PFSK-1 (cell line): Measurements from ENCODE around the gene TCF3.

Experiments
- POLR2AphosphoS5 ChIP-seq: IDR thresholded peaks from 2 replicates; pipeline ENCODE4 v1.6.1; 2012; ENCODE audit warnings: low read depth, mild to moderate bottlenecking, control low read depth, low read length, moderate library complexity
- REST ChIP-seq, 2 experiments: IDR thresholded peaks; 2 replicates each; pipeline versions ENCODE4 v1.6.1 to v1.8.0; 2011 to 2012; ENCODE audit warnings: low read depth in 2 of 2, low read length in 2 of 2, control low read depth in 1 of 2, inconsistent platforms in 1 of 2, mild to moderate bottlenecking in 1 of 2, moderate library complexity in 1 of 2; ENCODE audit not compliant: insufficient read depth in 1 of 2
- TAF1 ChIP-seq: IDR thresholded peaks from 2 replicates; pipeline ENCODE4 v1.6.1; 2012; ENCODE audit warnings: low read length, control low read depth, borderline replicate concordance; ENCODE audit not compliant: insufficient read depth

GRCh38 chr19:1580382-1580781, 72.0 kb downstream of the TCF3 start:
- TF ChIP-seq REST (IDR thresholded peaks at IDR 0.05; ENCODE audit: insufficient read depth in 1 of 2, low read depth in 2 of 2, low read length in 2 of 2) (no peak), TAF1 (no peak), POLR2AphosphoS5 (no peak)
